Measurements from ENCODE around the gene CBLN3. TPM values are rescaled to one million over a fixed set of nuclear protein-coding genes. Genes with fewer than 3 reads are reported as not detected.
A peak's percentile ranks its signal among the peaks of the same experiment; 100 is the strongest.
"Not testable (repeated sequence)": the region's sequence is repeated elsewhere in the genome, so short reads cannot be mapped to it uniquely, and the experiment has no call there.

Gene CBLN3
- total RNA-seq, 1 experiment from 2014 or later = 1.9 TPM

GRCh38 chr14:24403294-24403998 lies 26.0 kb downstream of the CBLN3 start:
- peak; percentile 30 for DNase-seq (ENCODE audit: low read depth)

DNA sequence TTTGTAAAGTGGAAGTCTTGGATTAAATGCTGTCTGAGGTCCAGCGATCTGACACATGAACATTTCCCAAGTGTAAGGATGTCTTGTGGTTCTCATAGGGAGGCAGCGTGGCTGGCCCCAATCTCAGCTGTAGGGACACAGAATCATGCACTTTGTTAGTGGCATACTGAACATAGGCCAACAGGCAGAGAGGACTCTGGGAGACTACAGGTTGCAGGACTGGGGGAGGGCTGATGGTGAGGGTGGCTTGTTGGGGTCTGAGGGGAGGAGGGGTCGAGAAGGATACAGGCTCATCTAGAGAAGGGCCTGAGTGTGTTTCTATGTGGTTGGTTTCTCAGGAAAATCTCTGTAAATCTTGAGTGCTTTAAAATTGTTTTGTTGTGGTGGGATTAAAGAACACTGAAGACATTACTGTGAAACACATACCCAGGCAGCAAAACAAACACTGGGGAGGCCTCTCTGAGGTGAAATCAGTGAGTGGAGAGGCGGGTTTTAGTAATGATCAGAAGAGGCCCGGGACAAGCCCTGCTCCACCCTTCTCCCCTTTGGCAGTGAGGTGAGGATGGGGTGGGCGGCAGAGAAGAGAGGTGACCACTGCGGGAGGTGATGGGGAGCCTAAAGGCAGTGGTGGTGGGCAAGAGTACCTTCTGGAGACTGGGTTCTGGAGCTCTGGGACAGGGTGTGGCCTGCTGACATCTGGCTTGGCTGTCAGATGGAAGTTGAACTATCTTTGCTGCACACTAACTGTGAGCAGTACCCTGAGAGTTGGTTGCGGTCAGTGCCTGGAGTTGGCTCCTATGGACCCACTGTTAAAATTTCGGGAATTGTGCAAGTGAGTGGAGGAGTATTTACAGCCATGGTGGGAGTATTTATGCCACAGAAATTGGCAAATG lies 27.4 kb downstream of the CBLN3 start:
- no peak for DNase-seq (ENCODE audit: low read depth)

DNA sequence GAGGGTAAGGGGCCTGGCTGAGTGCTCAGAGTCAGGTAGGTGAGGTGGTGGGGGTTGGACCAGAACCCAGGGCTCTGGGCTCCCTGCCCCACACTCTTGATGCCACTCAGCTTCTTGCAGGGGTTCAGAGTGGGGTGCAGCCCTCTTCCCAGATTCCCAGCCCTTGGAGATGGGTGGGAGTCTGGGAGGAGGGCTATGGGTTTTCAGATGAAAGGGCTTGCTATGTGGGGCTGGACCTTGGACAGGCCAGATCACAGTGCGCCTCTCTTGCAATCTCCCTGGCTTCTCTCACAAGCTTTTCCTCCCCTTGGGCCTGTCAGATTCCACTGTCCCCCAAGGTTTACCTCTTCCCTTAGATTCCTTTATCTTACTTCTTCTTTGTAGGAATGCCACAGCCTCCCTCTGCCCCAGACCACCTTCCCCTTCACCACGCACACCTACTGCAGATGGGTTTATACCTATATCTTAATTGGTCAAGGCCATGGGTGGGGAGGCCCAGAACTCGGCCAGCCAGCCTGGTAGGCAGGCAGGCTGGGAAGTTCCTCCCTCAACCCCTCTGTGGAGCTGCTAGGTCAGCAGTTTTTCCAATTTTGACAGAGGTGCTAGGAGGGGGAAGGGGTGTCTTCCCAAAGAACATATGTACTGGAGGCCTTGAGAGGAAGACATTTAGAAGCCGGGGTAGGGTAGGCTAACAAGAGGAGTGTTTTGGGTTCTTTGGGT lies 29.3 kb downstream of the CBLN3 start:
- DNase-seq (ENCODE audit: low read depth) = no peak

DNA sequence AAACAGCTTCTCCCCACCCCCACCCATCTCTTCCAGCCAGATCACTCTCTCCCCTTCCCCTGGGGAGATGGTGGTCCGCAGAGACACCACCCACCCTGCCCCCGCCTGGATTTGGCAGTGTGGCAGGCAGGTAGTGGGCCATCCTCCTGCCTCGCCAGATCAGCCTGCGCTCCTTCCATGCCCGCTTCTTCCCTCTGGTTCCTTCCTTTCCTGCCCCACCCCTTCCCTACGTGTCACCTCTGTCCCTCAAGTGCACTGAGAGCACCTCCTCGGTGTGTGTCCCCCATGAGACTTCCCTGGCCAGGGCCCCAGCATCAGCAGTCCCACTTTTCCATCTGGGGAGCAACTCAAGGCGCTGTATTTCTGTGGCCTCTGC lies 30.0 kb downstream of the CBLN3 start:
- no peak for DNase-seq (ENCODE audit: low read depth)

- no peak for DNase-seq (ENCODE audit: low read depth)
Measured at GRCh38 chr14:24398653-24399446, 30.6 kb downstream of the CBLN3 start, which contains the start of gene NYNRIN. Gene NYNRIN, plus strand, starts transcription at chr14:24399003. Its CDS starts 244 bp downstream, at chr14:24399247.

GRCh38 chr14:24398293-24398652 lies 31.2 kb downstream of the CBLN3 start:
- DNase-seq (ENCODE audit: low read depth) = no peak

DNA sequence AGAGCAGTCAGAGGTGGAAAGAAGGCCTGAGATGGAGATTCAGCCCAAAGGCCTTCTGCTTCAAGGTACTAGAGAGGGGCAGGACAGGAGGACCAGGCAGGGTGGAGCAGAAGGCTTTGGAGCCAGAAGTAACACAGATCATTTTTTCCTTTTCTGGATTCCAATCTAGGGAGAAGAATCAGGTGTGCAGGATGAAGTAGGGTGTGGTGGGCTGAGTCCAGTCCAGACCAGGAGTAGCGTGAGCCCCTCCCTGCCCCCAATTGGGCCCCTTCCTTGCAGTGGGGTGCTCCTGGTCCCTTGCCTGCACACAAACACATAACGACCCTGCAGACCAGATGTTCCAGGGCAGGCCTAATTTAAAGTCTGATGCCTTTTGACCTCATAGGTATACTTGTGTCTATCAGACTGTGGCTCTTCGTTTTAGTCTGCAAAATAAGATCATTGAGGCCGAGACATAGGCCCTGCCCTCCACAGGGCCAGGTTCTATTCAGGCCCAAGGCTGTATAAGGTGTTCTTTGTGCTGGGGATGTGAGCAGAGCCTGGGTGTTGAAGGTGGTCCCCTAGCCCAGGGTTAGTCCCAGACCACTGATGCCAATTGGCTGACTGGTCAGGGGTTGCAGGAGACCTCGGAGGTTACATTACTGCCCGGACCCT lies 31.7 kb downstream of the CBLN3 start:
- no peak for DNase-seq (ENCODE audit: low read depth)

DNA sequence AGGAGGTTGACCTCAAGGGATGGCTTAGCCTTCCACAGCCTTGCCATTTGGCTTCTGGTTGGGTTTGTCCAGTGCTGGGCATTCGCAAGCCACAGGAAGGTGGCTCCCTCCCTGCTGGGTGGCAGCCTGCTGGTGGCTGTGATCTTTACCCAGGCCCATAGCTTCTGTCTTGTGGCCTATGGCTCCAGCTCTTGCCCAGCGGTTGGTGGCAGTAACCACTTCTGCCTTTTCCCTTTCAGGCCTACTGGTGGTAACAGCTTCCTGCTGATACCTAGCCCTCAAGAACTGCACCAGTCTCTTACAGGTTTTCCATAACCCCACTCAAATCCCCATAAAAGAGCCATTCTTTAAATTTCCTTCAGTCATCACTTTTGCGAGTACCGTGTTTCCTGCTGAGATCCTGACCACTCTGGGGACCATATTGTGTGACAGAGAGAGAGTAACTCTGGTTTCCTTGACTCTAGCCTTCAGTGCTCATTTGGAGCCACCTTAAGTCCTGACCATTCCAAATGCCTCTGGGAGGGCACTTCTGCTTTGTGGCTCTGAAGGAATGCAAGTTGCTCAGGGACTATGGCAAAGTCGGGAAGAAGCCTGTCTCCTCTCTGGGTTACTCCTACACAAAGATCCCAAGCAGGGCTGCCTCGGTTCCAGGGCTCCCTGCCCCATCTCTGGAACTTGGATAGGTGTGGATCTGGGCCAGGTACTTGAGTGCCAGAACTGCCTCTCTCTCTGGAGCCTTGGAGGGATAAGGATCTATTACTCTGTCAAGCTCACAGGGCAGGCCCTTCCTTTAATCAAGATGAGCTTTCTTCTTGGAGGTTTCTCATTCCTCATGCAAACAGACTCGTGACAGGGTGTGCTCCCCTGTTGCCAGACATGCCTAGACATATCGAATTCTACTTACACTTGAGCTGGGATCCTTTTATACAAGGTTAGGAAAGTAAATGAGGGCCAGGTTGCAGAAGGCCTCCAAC lies 33.6 kb downstream of the CBLN3 start:
- DNase-seq (ENCODE audit: low read depth) = no peak

DNA sequence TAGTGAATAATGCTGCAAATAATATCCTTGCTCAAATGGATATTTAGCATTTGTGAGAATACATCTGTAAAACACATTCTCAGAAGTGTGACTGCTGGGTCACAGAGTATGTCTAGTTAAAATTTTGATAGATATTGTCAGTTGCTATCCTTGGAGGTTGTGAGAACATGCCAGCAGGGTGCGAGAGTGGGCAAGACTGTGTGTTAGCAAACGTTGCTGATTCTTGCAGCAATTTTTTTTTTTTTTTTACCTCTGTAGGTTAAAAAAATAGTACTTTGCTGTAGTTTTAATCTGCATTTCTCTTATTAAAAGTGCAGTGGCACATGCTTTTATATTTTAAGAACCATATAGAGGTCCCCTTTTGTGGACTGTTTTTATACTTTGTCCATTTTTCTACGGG lies 35.2 kb downstream of the CBLN3 start:
- no peak for DNase-seq (ENCODE audit: low read depth)

DNA sequence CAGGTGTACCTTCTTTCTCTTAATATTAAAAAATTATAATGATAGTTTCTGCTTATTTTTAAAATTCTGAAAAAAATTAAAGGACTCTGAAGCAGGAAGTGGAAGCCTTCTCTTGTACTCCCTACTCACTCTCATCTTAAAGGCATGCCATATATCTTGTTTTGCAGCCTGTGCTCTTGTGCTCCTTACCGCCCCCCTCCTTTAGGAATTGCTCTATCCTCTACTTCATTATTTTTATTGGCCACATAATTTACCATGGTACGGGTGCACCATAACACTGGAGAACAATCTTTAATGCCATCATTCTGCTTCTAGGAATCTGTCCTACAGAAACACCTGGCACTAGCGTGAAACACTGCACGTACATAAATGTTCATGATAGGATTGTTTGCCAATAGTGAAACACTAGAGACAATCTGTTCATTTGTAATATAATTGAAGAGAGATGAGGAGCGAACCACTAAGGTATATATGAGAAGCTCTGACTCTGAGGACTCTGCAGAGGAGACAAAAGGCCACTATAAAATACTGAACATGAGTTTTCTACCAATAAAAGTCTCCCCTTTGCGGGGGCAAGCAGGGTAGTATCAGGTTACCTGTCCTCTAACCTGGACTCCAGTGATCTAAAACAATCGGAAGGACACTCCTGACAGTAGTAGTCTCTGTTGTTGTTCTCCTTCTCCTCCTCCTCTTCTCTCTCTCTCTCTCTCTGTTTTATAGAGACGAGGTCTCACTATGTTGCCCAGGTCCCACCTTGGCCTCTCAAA lies 37.0 kb downstream of the CBLN3 start:
- DNase-seq (ENCODE audit: low read depth) = no peak

DNA sequence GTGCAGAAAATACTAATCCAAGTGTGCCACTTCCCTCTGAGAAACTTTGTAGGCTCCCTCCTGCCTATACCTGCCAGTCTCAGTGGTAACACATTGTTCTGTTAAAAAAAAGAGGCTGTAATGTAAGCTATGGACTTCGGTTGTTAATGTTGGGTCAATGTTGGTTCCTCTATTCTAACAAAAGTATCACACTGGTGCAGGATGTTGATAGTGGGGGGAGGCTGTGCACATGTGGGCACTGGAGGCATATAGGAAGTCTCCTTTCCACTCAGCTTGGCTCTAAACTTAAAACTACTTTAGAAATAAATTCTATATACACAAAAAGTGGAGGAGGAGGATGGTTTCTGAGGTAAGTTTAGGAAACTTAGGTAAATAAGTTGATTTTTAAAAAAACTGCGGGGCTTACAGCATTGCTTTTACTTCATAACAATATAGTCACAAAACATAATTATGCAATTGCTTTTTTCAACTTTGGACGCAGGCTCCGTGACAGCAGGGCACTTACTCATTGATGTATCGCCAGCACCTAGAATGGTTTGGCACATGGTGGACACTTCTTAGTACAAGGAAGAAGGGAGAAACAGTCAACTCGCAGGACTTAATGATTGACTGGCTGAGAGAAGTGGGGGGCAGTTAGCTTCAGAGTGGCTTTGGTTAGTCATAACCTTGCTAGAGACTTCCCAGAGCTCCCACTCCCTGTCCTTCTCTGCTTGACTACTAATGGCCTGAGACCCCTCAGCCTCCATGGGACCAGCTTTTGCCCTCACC lies 38.6 kb downstream of the CBLN3 start:
- no peak for DNase-seq (ENCODE audit: low read depth)

- no peak for DNase-seq (ENCODE audit: low read depth)
Measured at GRCh38 chr14:24389226-24389848, 40.1 kb downstream of the CBLN3 start.

DNA sequence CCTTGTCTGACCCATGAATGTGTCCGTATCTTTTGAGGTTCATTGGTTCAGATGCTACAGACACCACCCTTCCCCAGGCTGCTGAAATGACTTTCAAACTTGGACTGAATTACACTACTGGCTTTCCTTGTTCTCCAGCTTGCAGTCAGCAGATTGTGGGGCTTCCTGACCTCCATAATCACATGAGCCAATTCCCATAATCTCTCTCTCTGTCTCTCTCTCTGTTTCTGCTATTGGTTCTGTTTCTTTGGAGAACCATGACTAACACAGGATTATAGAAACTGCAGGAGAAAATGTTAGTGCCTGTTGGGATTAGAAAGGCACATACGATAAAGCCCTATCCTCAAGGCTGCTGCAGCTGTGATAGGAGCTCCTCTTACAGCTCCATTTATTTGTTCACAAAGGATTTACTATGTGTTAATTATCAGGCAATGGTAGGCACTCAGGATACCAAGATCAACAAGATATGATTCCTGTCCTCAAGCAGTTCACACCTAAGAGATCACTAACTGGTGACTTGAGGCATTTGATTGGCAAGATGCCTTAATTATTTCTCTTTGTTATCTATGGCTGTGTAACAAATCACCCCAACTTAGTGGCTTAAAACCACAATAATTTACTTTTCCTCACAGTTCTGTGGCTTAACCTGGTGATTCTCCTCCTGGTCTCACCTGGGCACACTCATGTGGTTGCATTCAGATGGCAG lies 40.8 kb downstream of the CBLN3 start:
- no peak for DNase-seq (ENCODE audit: low read depth)

GRCh38 chr14:24387579-24387978 lies 41.9 kb downstream of the CBLN3 start:
- not testable (repeated sequence) for DNase-seq (ENCODE audit: low read depth)

DNA sequence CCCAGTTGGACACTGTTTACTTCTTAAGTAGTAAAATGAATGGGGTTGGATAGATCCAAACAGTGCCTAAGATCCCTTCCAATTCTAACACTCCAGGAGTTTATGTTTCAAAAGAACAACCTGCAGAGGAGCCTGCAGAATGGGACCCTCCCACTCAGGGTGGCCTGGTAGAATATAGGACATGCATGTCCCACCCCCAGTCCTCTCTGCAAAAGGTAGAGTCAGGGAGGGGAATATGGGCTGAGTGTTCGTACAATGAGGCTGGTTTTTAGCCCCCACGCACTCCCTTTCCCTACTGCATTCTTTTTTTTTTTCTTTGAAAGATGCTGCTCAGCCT lies 42.5 kb downstream of the CBLN3 start:
- DNase-seq (ENCODE audit: low read depth) = no peak

DNA sequence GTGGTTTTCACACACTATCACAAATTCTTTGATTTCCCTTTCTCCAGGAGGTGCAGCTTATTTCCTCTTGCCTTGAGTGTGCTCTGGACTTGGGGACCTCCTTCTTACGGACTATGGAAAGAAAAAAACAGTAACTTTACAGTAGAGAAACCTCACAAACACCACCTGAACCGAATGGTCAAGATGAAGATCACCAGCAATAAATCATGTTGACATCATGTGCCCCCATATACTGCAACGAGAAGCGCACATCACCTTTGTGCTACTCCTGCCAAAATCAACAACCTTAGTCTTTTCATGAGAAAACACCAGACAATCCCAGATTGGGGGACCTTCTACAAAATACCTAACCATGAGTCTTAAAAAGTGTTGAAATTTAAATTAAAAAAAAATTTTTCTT lies 43.9 kb downstream of the CBLN3 start:
- DNase-seq (ENCODE audit: low read depth) = no peak

DNA sequence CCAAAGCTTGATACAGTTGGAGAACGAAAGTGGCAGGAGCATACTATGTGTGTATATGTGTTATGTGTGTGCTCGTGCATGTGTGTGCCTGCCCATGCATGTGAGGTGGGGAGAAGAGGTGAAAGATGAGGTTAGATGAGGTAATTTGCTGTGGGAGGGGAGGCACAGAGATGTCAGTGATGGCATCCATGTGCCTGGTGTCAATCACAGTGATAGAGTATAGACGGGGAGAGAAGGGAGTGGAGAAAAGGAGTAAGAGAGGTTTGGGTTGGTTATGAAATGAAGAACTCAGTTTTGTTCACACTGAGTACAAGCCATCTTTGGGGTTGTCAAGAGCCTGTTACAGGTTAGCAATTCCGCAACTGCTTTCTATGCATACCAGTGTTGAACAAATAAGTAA lies 45.3 kb downstream of the CBLN3 start:
- DNase-seq (ENCODE audit: low read depth) = no peak
